ENCODE results near the gene RPTOR. TPM values are rescaled to one million over a fixed set of nuclear protein-coding genes. Genes with fewer than 3 reads are reported as not detected.

RPTOR gene
- total and polyA plus RNA-seq, 12 donors = 7.9 to 30.3 (median 25.6) TPM

DNA sequence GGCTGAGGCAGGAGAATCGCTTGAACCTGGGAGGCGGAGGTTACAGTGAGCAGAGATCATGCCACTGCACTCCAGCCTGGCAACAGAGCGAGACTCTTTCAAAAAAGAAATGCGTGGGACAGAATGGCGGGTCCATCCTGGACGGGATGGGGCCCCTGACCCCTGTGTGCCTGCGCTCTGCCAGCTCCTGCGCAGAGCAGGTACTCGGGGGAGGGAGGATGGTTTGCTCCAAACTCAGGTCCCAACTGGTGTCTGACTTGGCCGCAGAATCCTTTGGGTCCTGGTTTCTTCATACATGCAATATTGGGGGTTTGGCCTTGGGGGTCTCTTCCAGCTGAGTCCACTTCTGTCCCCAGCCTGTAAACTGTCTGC lies 457.4 kb downstream of the RPTOR start:
- intact Hi-C loops (cut with DNase I) = no loop called here
- TF ChIP-seq, protein P1, sequence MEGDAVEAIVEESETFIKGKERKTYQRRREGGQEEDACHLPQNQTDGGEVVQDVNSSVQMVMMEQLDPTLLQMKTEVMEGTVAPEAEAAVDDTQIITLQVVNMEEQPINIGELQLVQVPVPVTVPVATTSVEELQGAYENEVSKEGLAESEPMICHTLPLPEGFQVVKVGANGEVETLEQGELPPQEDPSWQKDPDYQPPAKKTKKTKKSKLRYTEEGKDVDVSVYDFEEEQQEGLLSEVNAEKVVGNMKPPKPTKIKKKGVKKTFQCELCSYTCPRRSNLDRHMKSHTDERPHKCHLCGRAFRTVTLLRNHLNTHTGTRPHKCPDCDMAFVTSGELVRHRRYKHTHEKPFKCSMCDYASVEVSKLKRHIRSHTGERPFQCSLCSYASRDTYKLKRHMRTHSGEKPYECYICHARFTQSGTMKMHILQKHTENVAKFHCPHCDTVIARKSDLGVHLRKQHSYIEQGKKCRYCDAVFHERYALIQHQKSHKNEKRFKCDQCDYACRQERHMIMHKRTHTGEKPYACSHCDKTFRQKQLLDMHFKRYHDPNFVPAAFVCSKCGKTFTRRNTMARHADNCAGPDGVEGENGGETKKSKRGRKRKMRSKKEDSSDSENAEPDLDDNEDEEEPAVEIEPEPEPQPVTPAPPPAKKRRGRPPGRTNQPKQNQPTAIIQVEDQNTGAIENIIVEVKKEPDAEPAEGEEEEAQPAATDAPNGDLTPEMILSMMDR (IDR thresholded peaks at IDR 0.05) = no peak

DNA sequence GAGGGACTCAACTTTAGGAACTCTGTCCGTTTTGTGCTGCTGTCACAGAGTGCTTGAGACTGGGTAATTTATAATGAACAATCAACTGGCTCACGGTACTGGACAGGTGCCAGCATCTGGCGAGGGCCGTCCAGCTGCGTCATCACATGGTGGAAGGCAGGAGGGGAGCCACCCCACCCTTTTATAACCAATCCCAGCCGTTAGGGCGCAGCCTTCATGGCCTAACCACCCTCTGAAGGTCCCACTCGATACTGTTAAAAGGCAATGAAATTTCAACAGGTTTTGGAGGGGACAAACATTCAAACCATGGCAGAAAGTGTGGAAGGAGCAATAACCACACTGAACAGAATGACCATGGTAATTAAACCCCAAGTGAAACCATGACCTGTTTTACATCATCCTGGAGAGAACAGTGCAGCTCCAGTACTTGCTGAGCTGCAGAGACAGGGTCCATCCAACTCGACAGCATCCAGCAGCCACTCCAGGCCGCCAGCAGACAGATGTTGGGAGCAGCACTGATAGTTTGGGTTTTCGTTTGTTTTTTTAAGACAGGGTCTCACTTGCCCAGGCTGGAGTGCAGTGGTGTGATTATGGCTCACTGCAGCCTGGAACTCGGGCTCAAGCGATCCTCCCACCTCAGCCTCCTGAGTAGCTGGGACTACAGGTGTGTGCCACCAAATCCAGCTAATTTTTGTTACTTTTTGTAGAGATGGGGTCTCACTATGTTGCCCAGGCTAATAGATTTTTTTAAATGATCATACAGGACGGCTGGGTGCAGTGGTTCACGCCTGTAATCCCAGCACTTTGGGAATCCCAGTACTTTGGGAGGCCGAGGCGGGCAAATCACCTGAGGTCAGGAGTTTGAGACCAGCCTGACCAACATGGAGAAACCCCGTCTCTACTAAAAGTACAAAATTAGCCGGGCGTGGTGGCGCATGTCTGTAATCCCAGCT lies 458.0 kb downstream of the RPTOR start:
- Histone ChIP-seq H3K9me3 (no peaks in the 10 kb centered on the region), H3K4me3 (no peak overlapping the region), H3K4me1 (peaks cover 16 to 41% (median 32%) of the 10 kb centered on the region in 9 donors), H3K36me3 (peaks cover 0 to 28% (median 24%) of the 10 kb centered on the region in 9 donors), H3K27ac (no peak overlapping the region), H3K27me3 (peaks cover 8 to 48% (median 25%) of the 10 kb centered on the region in 7 donors)
- intact Hi-C loops (cut with DNase I) = no loop called here
- WGBS, 2 donors = 44% methylated on average over 20 to 21 of the region's 21 CpGs
- TF ChIP-seq, protein P1 (IDR thresholded peaks at IDR 0.05) = no peak
- DNase-seq = peak; percentile 72 to 74
- peak; percentile 19 to 72 (median 53) for ATAC-seq

More for the DNA sequence above, 457.4 kb downstream of the RPTOR start:
- no peak overlapping the region for H3K4me3 ChIP-seq
- H3K9me3 ChIP-seq = no peaks in the 10 kb centered on the region
- 72 to 84% methylated on average over 10 of the region's 10 CpGs for WGBS, 2 donors
- peaks cover 16 to 41% (median 32%) of the 10 kb centered on the region in 9 donors for H3K4me1 ChIP-seq
- ATAC-seq (peak in 3 of 8 donors; percentile 2 to 16 (median 8)), DNase-seq (no peak)
- H3K27me3 ChIP-seq = peaks cover 8 to 48% (median 25%) of the 10 kb centered on the region in 7 donors
- peaks cover 0 to 35% (median 31%) of the 10 kb centered on the region in 9 donors for H3K36me3 ChIP-seq
- no peak overlapping the region for H3K27ac ChIP-seq

DNA sequence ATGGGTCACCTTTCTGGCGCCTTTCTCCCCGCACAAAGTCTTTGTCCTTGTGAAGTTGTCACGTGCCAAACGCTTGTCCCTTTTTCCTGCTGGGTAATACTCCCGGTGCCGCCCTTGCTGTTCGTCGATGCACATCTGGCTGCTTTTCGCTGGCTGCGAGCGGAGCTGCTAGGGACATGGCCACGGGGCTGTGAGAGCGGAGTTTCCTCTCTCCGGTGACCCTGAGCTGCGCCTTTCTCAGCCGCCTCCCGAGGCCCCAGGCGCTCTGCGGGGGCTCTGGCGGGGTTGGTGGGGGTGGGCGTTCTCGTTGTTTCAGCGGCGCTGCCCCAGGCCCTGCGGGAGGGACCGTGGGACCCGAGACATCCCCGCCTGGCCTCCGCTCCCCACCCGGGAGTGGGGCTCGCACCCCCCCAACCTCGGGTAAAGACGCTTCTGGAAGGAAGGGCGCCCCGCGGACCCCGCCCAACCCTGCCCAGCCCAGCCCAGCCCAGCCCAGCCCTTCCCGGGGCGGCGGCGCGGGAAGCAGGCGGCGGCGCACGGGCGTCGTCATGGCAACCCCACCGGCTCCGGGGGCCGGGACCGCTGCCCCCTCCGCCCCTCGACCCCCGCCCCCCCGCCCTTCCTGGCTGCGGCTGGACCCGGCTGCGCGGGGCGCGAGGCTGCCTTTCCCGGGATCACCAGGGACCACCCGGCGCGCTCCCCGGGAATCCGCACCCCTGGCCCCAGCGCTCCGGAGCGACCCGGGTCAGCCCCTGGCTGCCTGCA lies 459.3 kb downstream of the RPTOR start:
- intact Hi-C loops (cut with DNase I) = no loop called here
- peak in 3 of 8 donors; percentile 1 to 11 (median 10) for ATAC-seq
- peak overlapping the region in 8 of 10 donors; percentile 5 to 41 (median 24) for H3K4me3 ChIP-seq

More for the DNA sequence above, 459.3 kb downstream of the RPTOR start:
- no peaks in the 10 kb centered on the region for H3K9me3 ChIP-seq
- no peak overlapping the region for H3K27ac ChIP-seq
- TF ChIP-seq, protein P1 (IDR thresholded peaks at IDR 0.05) = no peak
- peaks cover 0 to 16% (median 12%) of the 10 kb centered on the region in 9 donors for H3K36me3 ChIP-seq
- peaks cover 8 to 48% (median 25%) of the 10 kb centered on the region in 7 donors for H3K27me3 ChIP-seq
- DNase-seq = no peak
- H3K4me1 ChIP-seq = peaks cover 16 to 41% (median 32%) of the 10 kb centered on the region in 9 donors
- WGBS, 2 donors = 3 to 8% methylated on average over 36 to 72 of the region's 72 CpGs
